Measurements from ENCODE around the gene MROH8. TPM values are rescaled to one million over a fixed set of nuclear protein-coding genes. Genes with fewer than 3 reads are reported as not detected.

The MROH8 gene
- polyA plus RNA-seq, 2 of the 4 experiments (the other 2 are of a cell fraction) = 1.3 to 3.3 TPM

- Histone ChIP-seq H3K4me3 (no peak overlapping the region), H3K4me1 (peaks cover 13% of the 10 kb centered on the region; the same call in 2 of the 3 replicates), H3K9me3 (no peaks in the 10 kb centered on the region), H3K27ac (no peak overlapping the region), H3K4me2 (no peak overlapping the region)
- ChIA-PET CTCF (interaction anchor here (1.0 to 13.7 kb wide), 5 partner anchors 13 to 328 kb away, joined by 3 to 105 read pairs (median 4); no protein-coding TSS in a partner anchor), POLR2A (no interaction called here)
- DNase-seq (ENCODE audit: low read depth in 1 of 2, low spot score in 1 of 2) (no peak), ATAC-seq (no peak), FAIRE-seq (no peak)
- no peak for TF ChIP-seq FOXS1 (CRISPR knock-in tag; IDR thresholded peaks at IDR 0.05)
- no peak for TF ChIP-seq FOSB (CRISPR knock-in tag; IDR thresholded peaks at IDR 0.05)
- no peak for TF ChIP-seq RCOR1 (IDR thresholded peaks at IDR 0.05; ENCODE audit: low read depth, low read length)
- no peak for TF ChIP-seq ESRRA (IDR thresholded peaks at IDR 0.05; ENCODE audit: borderline replicate concordance, low read length)
- no peak for TF ChIP-seq JUN (IDR thresholded peaks at IDR 0.05)
- TF ChIP-seq USF2 (IDR thresholded peaks at IDR 0.05) = no peak
- no peak for TF ChIP-seq RARB (CRISPR knock-in tag; IDR thresholded peaks at IDR 0.05)
- no peak for TF ChIP-seq JUNB (IDR thresholded peaks at IDR 0.05)
- TF ChIP-seq CHD4 (IDR thresholded peaks at IDR 0.05; ENCODE audit: borderline replicate concordance) = no peak
- no peak for TF ChIP-seq EP300 (IDR thresholded peaks at IDR 0.05)
- no peak for TF ChIP-seq HOXB13 (CRISPR knock-in tag; IDR thresholded peaks at IDR 0.05; ENCODE audit: low read depth)
- no peak for TF ChIP-seq RAD21 (conservative IDR thresholded peaks at IDR 0.05 in 1 of 2, IDR thresholded peaks at IDR 0.05 in 1 of 2)
- TF ChIP-seq KDM5A (IDR thresholded peaks at IDR 0.05) = no peak
- no peak for TF ChIP-seq HEYL (CRISPR knock-in tag; IDR thresholded peaks at IDR 0.05)
- TF ChIP-seq BCL3 (IDR thresholded peaks at IDR 0.05) = no peak
- no peak for TF ChIP-seq CHD2 (IDR thresholded peaks at IDR 0.05; ENCODE audit: low read length, partially characterized antibody)
- TF ChIP-seq SREBF2 (IDR thresholded peaks at IDR 0.05) = no peak
- no peak for TF ChIP-seq KDM1A (IDR thresholded peaks at IDR 0.05; ENCODE audit: low read depth)
- no peak for TF ChIP-seq ZNF302 (CRISPR knock-in tag; IDR thresholded peaks at IDR 0.05)
- TF ChIP-seq POLR2A (IDR thresholded peaks at IDR 0.05; ENCODE audit: low read length) = no peak
- WGBS (ENCODE audit: missing lambda C conversion rate) = 89% methylated on average over 2 of the region's 2 CpGs
These were observed 26.4 kb upstream of the MROH8 start for GRCh38 chr20:37205794-37206193.

DNA sequence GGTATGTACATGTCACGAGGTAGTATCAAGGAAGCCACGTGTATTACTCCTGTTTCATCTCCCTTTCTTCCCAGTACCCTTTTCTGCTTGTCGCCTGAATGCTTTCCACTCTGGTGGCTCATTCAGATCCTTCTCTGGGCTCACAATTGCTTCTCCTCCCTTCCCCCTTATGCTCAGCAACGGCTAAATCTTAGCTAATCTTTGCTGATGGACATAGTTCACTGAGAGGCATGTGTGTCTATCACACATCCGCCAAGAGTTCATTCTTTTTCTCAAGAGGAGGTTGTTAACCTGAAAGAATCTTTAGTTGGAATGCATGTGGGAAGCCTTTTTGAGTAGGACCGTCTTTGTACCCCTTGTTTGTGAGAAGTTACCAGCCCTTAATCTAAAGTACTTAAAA, 25.8 kb upstream of the MROH8 start:
- ChIA-PET CTCF (interaction anchor here (1.0 to 13.7 kb wide), 5 partner anchors 13 to 329 kb away, joined by 3 to 105 read pairs (median 4); no protein-coding TSS in a partner anchor), POLR2A (no interaction called here)
- 89% methylated on average over 6 of the region's 6 CpGs for WGBS (ENCODE audit: missing lambda C conversion rate)

More for the DNA sequence above, 25.8 kb upstream of the MROH8 start:
- no peaks in the 10 kb centered on the region for H3K9me3 ChIP-seq
- no peak for DNase-seq (ENCODE audit: low read depth in 1 of 2, low spot score in 1 of 2)
- no peak for ATAC-seq
- TF ChIP-seq HDAC2 (IDR thresholded peaks at IDR 0.05) (no peak), RCOR1 (IDR thresholded peaks at IDR 0.05; ENCODE audit: low read depth, low read length) (no peak), MAZ (IDR thresholded peaks at IDR 0.05; ENCODE audit: borderline replicate concordance, low read depth, low read length) (no peak), GATA3 (IDR thresholded peaks at IDR 0.05; ENCODE audit: borderline replicate concordance) (no peak), JUN (IDR thresholded peaks at IDR 0.05) (no peak), USF2 (IDR thresholded peaks at IDR 0.05) (no peak), BCL3 (IDR thresholded peaks at IDR 0.05) (no peak), CHD4 (IDR thresholded peaks at IDR 0.05; ENCODE audit: borderline replicate concordance) (no peak), FOXS1 (CRISPR knock-in tag; IDR thresholded peaks at IDR 0.05) (no peak), REST (IDR thresholded peaks at IDR 0.05) (no peak), ZSCAN20 (CRISPR knock-in tag; IDR thresholded peaks at IDR 0.05) (no peak), JUNB (IDR thresholded peaks at IDR 0.05) (no peak), RARB (CRISPR knock-in tag; IDR thresholded peaks at IDR 0.05) (no peak)
- peaks cover 13% of the 10 kb centered on the region; the same call in 2 of the 3 replicates for H3K4me1 ChIP-seq
- no peak overlapping the region for H3K4me3 ChIP-seq
- no peak overlapping the region for H3K27ac ChIP-seq
- H3K4me2 ChIP-seq = no peak overlapping the region
- no peak for FAIRE-seq
